GM18907 (cell line): ENCODE data around the gene MED1.

Experiments
- ATAC-seq: cut with Tn5 transposase; IDR thresholded peaks from one replicate; pipeline ENCODE4 v1.9.1; 2021; ENCODE audit warnings: mild to moderate bottlenecking, moderate library complexity; ENCODE audit not compliant: unreplicated experiment

MED1 gene

GRCh38 chr17:39364236-39365025 lies 86.6 kb downstream of the MED1 start:
- ATAC-seq = no peak

- ATAC-seq = no peak
These were observed 90.0 kb downstream of the MED1 start for GRCh38 chr17:39361064-39361463.

- ATAC-seq = no peak
These were observed 90.5 kb downstream of the MED1 start for GRCh38 chr17:39360537-39360936.

GRCh38 chr17:39359994-39360393 lies 91.1 kb downstream of the MED1 start:
- no peak for ATAC-seq

GRCh38 chr17:39357986-39358385 lies 93.1 kb downstream of the MED1 start:
- ATAC-seq = no peak

GRCh38 chr17:39357488-39357887 lies 93.6 kb downstream of the MED1 start:
- ATAC-seq = no peak
